NCI-H2107 (cell line): Measurements from ENCODE around the gene PSG4.
"Not testable (repeated sequence)": the region's sequence is repeated elsewhere in the genome, so short reads cannot be mapped to it uniquely, and the experiment has no call there.

Experiments used
- DNase-seq: peaks from one replicate; lab custom pipeline; 2025; lab: John Stamatoyannopoulos, UW

The PSG4 gene

GRCh38 chr19:43198686-43199419, 6.6 kb downstream of the PSG4 start:
- not testable (repeated sequence) for DNase-seq

GRCh38 chr19:43197666-43198397, 7.6 kb downstream of the PSG4 start:
- not testable (repeated sequence) for DNase-seq

- not testable (repeated sequence) for DNase-seq
These were observed 11.0 kb downstream of the PSG4 start for GRCh38 chr19:43194397-43194796.

- DNase-seq: not testable (repeated sequence)
These were observed 12.9 kb downstream of the PSG4 start for GRCh38 chr19:43192381-43193155.

GRCh38 chr19:43188092-43188491, 17.3 kb downstream of the PSG4 start:
- not testable (repeated sequence) for DNase-seq

DNA sequence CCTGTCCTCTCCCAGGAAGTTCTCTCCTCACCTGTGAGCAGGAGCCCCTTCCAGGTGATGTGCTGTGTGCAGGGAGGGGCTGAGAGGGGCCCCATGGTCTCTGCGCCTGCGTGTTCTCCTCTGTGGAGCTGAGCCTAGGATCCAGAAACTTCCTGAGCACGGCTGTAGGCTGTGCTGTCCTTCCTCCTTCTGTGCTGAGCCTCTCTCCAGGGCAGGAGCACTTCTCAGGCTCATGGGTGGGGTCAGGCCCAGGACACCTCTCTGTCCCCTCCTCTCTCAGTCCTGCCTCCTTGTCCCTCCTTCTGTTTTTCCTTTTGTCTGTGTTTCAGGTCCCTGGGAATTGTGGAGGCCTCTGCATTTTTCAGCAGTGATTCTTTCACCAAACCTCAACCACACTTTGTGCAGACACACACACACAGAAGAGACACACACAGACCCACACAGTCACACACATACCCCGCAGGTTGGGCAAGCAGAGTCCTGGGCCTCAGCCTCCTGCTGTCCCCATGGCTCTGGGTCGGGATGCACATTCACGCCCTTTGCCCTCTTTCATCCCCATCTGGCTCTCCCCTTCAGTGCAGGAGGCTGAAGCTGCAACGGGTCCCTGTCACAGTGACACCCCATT, 19.0 kb downstream of the PSG4 start, which contains the start of gene PSG5:
PSG5 (minus strand) TSS at position 226 of the 625 bp plus-strand sequence; CDS start at position 95, 131 bp downstream.
- DNase-seq: not testable (repeated sequence)

DNA sequence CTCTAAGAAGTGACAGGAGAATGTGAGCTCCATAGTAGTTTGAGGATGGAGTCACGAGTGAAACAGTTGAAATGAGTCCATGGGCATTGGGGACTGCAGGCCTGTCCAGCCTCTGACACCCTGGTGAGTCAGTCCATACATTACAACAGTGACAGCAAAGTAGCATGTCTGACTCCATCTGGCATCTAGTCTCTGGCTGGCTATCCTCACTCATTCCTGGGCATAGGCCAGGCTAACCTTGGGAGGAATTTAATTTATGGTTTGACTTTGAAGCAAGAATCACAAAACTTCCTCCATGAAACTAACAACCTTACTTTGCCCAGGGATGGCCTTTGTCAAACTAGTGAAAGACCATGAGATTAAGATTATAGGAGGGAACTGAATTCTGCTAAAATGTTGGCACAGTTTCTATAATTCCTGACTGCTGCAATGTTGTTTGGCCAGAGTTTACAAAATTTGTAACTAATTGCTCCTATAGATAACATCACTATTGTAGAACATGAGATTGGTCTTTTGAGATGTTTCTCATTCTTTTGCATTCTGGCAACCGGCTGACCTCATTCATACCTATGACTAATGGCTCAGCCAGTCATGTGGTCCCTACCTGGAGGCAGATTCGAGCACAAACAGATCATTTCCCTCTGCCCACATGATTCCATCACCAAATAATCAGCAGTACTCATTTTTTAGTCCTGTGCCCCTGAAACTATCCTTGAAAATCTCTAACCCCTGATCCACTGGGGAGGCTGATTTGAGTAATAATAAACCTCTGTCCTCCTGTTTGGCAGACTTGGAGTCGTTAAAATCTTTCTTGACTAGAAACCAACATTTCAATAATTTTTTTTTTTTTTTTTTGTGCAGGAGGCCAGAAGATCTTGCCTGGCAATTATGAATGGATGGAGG, 23.3 kb downstream of the PSG4 start:
- DNase-seq: not testable (repeated sequence)

- not testable (repeated sequence) for DNase-seq
These were observed 25.8 kb downstream of the PSG4 start for GRCh38 chr19:43179569-43180147.

- not testable (repeated sequence) for DNase-seq
These were observed 26.9 kb downstream of the PSG4 start for GRCh38 chr19:43178577-43178976.

DNA sequence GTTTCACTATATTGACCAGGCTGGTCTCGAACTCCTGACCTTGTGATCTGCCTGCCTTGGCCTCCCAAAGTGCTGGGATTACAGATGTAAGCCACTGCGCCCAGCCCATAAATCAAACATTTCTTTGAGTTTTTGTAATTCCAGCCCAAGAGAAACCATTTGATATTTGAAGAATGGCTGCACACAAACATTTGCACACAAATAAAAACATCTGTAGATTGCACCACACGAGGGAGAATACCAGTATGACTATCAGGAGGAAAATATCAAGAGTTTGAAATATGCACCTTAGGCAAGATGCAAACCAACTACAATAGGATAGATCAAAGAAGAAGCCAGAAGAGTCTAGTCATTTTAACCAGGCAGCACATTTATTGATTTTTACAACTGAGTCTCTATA, 39.5 kb downstream of the PSG4 start:
- not testable (repeated sequence) for DNase-seq

DNA sequence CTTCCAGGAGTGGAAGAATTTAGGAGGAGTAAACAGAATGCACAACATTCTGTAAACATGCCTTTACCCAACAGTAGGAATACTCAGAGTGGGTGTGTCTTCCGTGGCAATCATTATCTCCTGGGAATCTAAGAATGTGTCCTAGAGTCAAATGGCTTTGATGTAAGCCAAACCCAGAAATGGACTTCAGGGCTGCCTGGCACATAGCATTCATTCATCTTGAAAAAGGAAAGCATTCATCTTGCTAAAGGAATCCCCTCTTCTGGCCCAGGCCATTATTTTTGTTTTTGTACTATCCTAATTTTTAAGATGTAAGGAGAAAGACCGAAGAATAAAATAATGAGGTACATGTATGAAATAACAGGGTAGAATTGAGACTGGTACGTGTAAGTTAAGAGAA, 42.3 kb downstream of the PSG4 start:
- not testable (repeated sequence) for DNase-seq

- DNase-seq: not testable (repeated sequence)
These were observed 43.2 kb downstream of the PSG4 start for GRCh38 chr19:43162261-43162660.

- no peak for DNase-seq
These were observed 53.2 kb downstream of the PSG4 start for GRCh38 chr19:43152214-43152613.

DNA sequence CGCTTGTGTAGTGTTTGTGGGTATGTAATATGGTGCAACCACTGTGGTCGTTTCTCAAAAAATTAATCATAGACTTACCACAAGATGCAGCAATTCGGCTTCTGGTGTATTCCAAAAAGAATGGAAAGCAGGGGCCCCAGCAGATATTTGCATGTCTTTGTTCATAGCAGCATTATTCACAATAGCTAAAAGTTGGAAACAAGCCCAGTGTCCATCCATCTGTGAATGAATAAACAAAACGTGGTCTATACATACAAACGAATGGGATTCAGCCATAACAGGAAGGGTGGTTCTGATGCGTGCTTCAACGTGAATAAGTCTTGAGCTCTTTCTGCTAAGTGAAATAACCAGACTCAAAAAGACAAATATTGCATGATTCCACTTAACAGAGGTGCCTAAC, 55.6 kb downstream of the PSG4 start:
- DNase-seq: not testable (repeated sequence)

DNA sequence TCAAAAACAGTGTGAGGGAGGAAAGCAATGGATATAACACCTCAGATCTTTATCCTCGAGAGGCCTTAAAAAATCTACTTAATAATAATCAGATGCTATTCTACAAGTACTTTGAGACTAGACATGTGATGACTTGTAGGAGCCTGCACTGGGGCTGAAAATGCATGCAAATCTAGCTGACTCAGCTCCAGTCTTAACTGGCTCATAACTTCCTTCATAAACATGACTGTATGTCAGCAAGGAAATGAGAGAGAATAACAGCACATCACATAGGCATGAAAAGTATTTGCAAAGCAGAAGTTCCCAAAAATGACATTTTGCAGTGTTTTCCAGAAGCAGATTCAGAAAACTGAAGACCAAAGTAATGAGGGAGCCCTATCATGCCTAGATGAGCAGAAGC, 57.2 kb downstream of the PSG4 start:
- no peak for DNase-seq
